NT2/D1 (cell line): ENCODE data around the gene GLB1L3.
"Not testable (repeated sequence)": the region's sequence is repeated elsewhere in the genome, so short reads cannot be mapped to it uniquely, and the experiment has no call there.

Experiments used
- DNase-seq: peaks from one replicate; pipeline ENCODE4 v3.0.0-alpha.2; 2011; ENCODE audit warnings: low read depth, low spot score
- H3K27me3 ChIP-seq: 2 replicates; pipeline ENCODE4 v1.6.0; 2011; ENCODE audit warnings: mild to moderate bottlenecking; ENCODE audit not compliant: insufficient read length, insufficient read depth
- H3K36me3 ChIP-seq: 2 replicates; pipeline ENCODE4 v1.6.1; 2011; ENCODE audit warnings: mild to moderate bottlenecking, low read length, mixed read lengths; ENCODE audit not compliant: insufficient read depth, insufficient read length
- H3K4me1 ChIP-seq: 2 replicates; pipeline ENCODE4 v1.5.1; 2011; ENCODE audit not compliant: insufficient read depth, insufficient read length
- H3K4me3 ChIP-seq: 2 replicates; pipeline ENCODE4 v1.5.1; 2011; ENCODE audit warnings: low read depth; ENCODE audit not compliant: insufficient read length
- H3K9ac ChIP-seq: 2 replicates; pipeline ENCODE4 v1.6.0; 2011; ENCODE audit warnings: low read depth; ENCODE audit not compliant: insufficient read length
- H3K9me3 ChIP-seq: 2 replicates; pipeline ENCODE4 v1.5.1; 2011; ENCODE audit warnings: mild to moderate bottlenecking, low read length; ENCODE audit not compliant: insufficient read depth
- SUZ12 ChIP-seq: IDR thresholded peaks from 2 replicates; pipeline ENCODE4 v1.6.1; 2011; ENCODE audit not compliant: insufficient read length, insufficient read depth; ENCODE audit errors: extremely low read depth
- YY1 ChIP-seq: IDR thresholded peaks from 2 replicates; pipeline ENCODE4 v1.6.1; 2011; ENCODE audit not compliant: insufficient read length, insufficient read depth
- ZNF274 ChIP-seq: IDR thresholded peaks from 2 replicates; pipeline ENCODE4 v1.6.1; 2011; ENCODE audit warnings: mild to moderate bottlenecking, low read depth, low read length

The GLB1L3 gene

GRCh38 chr11:134313379-134313778, 37.2 kb downstream of the GLB1L3 start:
- H3K9me3 ChIP-seq, result peaks cover 16% of the 10 kb centered on the region; the same call in 1 of the 2 replicates
- DNase-seq, result no peak
- no peaks in the 10 kb centered on the region for H3K4me1 ChIP-seq
- H3K9ac ChIP-seq, result no peak overlapping the region
- no peaks in the 10 kb centered on the region for H3K27me3 ChIP-seq
- no peak overlapping the region for H3K4me3 ChIP-seq
- no peaks in the 10 kb centered on the region for H3K36me3 ChIP-seq
- TF ChIP-seq YY1 (no peak), SUZ12 (no peak), ZNF274 (no peak)

GRCh38 chr11:134313821-134314607, 37.8 kb downstream of the GLB1L3 start:
- H3K9ac ChIP-seq, result no peak overlapping the region
- no peaks in the 10 kb centered on the region for H3K4me1 ChIP-seq
- H3K9me3 ChIP-seq, result peaks cover 16% of the 10 kb centered on the region; the same call in 1 of the 2 replicates
- no peaks in the 10 kb centered on the region for H3K36me3 ChIP-seq
- DNase-seq, result no peak
- no peaks in the 10 kb centered on the region for H3K27me3 ChIP-seq
- H3K4me3 ChIP-seq, result no peak overlapping the region
- TF ChIP-seq ZNF274, result no peak
- TF ChIP-seq YY1, result no peak
- TF ChIP-seq SUZ12, result no peak

GRCh38 chr11:134317103-134317502, 40.9 kb downstream of the GLB1L3 start:
- H3K9me3 ChIP-seq, result peaks cover 16% of the 10 kb centered on the region; the same call in 1 of the 2 replicates
- no peak for TF ChIP-seq SUZ12
- no peak overlapping the region for H3K9ac ChIP-seq
- no peak overlapping the region for H3K4me3 ChIP-seq
- no peak for DNase-seq
- no peaks in the 10 kb centered on the region for H3K36me3 ChIP-seq
- no peaks in the 10 kb centered on the region for H3K4me1 ChIP-seq
- no peaks in the 10 kb centered on the region for H3K27me3 ChIP-seq

- DNase-seq, H3K4me1 ChIP-seq, H3K4me3 ChIP-seq, H3K9ac ChIP-seq, H3K27me3 ChIP-seq, H3K36me3 ChIP-seq: not testable (repeated sequence)
- H3K9me3 ChIP-seq, result peaks cover 16% of the 10 kb centered on the region; the same call in 1 of the 2 replicates
Observed at GRCh38 chr11:134321373-134321772, 45.2 kb downstream of the GLB1L3 start.

- no peaks in the 10 kb centered on the region for H3K4me1 ChIP-seq
- 0 out of 2 replicates have a peak, but pooled peaks cover 4% of the 10 kb centered on the region for H3K9me3 ChIP-seq
- H3K4me3 ChIP-seq, result no peak overlapping the region
- no peaks in the 10 kb centered on the region for H3K27me3 ChIP-seq
- no peak overlapping the region for H3K9ac ChIP-seq
- no peaks in the 10 kb centered on the region for H3K36me3 ChIP-seq
- TF ChIP-seq YY1 (no peak), ZNF274 (no peak)
- no peak for DNase-seq
Observed at GRCh38 chr11:134322553-134322952, 46.4 kb downstream of the GLB1L3 start.

- H3K36me3 ChIP-seq, result no peaks in the 10 kb centered on the region
- no peaks in the 10 kb centered on the region for H3K9me3 ChIP-seq
- H3K4me1 ChIP-seq, result peaks cover 3% of the 10 kb centered on the region
- H3K27me3 ChIP-seq, result peaks cover 46% of the 10 kb centered on the region
- no peak overlapping the region for H3K4me3 ChIP-seq
- H3K9ac ChIP-seq, result no peak overlapping the region
- DNase-seq, result no peak
- TF ChIP-seq YY1, result no peak
- TF ChIP-seq SUZ12, result no peak
- TF ChIP-seq ZNF274, result no peak
Observed at GRCh38 chr11:134328433-134328832, 52.3 kb downstream of the GLB1L3 start.

- H3K4me1 ChIP-seq, result peaks cover 3% of the 10 kb centered on the region
- H3K9ac ChIP-seq, result no peak overlapping the region
- no peaks in the 10 kb centered on the region for H3K9me3 ChIP-seq
- no peaks in the 10 kb centered on the region for H3K36me3 ChIP-seq
- peaks cover 66% of the 10 kb centered on the region for H3K27me3 ChIP-seq
- H3K4me3 ChIP-seq, result no peak overlapping the region
- no peak for TF ChIP-seq SUZ12
- TF ChIP-seq YY1, result no peak
- TF ChIP-seq ZNF274, result no peak
- no peak for DNase-seq
Observed at GRCh38 chr11:134330611-134331353, 54.6 kb downstream of the GLB1L3 start.
